CD4-positive, alpha-beta T cell treated with Interleukin-21 for 1 hour (primary cell): ENCODE data around the gene AUTS2.
"Not testable (repeated sequence)": the region's sequence is repeated elsewhere in the genome, so short reads cannot be mapped to it uniquely, and the experiment has no call there.

ENCODE experiments used
- DNase-seq: peaks from one replicate; pipeline ENCODE4 v3.0.0-alpha.2; 2020

The AUTS2 gene

GRCh38 chr7:70233776-70234175 lies 635.5 kb downstream of the AUTS2 start:
- DNase-seq = no peak

GRCh38 chr7:70237256-70237655 lies 639.0 kb downstream of the AUTS2 start:
- no peak for DNase-seq

- no peak for DNase-seq
Measured at GRCh38 chr7:70237831-70238575, 639.7 kb downstream of the AUTS2 start.

- DNase-seq = no peak
Measured at GRCh38 chr7:70239918-70240317, 641.6 kb downstream of the AUTS2 start.

DNA sequence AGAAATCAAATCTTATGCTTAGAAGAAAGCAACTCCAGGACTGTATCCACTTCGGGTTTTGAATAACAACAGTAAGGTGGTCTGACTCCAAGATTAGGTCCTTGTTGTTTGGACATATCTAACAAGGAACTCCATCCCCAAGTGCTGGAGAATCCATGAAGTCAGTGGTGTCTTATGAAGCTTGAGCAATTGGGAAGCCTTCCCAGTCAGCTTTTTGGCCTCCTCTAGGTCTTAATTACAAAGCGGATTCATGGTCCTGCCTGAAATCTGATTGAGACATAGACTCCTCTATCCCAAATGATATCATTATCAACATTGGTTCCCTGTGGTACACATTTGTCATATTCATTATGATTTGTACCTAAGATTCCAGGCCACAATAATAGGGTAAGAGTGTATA lies 642.6 kb downstream of the AUTS2 start:
- no peak for DNase-seq

- no peak for DNase-seq
Measured at GRCh38 chr7:70241536-70242175, 643.4 kb downstream of the AUTS2 start.

DNA sequence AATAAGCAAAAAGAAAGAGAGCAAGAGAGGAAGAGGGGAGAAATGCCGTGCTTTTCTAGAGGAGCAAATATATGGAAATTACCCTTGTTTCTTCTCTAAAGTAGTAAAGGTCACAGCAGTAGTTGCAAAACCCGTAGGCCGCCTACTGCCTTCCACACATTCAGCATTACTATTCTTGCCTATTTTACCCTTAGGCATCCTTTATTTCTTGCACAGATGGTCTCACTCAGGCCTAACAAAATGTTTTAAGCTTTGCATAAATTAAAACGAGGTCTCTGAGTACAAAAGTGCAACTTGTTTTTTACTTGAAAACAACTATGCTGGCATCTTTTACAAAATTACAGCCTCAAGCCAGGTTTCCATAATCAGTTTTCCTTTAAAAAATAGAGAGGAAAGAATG lies 644.6 kb downstream of the AUTS2 start:
- DNase-seq = no peak

DNA sequence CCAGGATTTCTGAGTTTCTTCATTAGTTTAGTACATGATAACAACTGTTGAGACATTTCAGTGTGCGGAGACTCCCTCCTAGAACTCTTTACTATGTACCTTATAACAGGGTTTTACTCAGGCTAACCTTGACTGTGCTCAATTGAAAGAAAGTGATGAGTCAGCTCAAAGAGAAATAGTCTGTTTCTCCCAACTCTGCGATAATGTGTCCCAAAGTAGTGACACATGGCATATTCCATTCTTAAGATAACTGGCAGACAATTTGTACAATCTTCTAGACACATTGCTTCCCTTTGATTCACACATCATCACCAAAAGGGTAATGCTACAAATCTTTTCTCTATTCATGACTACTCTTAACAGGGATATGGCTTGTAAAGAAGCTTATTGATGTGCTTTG lies 645.2 kb downstream of the AUTS2 start:
- no peak for DNase-seq

- no peak for DNase-seq
Measured at GRCh38 chr7:70257921-70258320, 659.6 kb downstream of the AUTS2 start.

DNA sequence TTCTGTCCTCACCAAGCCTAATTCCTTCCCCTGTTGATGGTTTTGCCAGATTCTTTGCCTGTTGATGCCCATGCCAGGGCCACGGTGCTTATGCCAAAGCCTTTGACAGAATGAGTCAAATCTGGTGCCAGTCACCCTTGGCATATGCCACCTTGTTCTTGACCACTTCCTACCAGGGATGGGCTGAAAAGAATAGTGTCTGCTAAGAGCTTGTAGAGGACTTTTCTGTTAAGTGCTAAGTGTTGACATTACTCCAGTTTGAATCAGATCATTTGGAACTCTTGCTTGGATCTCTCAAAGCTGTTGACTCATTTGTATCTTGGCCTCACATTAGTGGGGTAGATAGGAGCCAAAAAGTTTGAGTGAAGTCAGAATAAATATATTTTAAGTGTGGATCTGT lies 661.2 kb downstream of the AUTS2 start:
- DNase-seq = no peak

- no peak for DNase-seq
Measured at GRCh38 chr7:70263471-70264255, 665.4 kb downstream of the AUTS2 start.

- no peak for DNase-seq
Measured at GRCh38 chr7:70266186-70266585, 667.9 kb downstream of the AUTS2 start.

DNA sequence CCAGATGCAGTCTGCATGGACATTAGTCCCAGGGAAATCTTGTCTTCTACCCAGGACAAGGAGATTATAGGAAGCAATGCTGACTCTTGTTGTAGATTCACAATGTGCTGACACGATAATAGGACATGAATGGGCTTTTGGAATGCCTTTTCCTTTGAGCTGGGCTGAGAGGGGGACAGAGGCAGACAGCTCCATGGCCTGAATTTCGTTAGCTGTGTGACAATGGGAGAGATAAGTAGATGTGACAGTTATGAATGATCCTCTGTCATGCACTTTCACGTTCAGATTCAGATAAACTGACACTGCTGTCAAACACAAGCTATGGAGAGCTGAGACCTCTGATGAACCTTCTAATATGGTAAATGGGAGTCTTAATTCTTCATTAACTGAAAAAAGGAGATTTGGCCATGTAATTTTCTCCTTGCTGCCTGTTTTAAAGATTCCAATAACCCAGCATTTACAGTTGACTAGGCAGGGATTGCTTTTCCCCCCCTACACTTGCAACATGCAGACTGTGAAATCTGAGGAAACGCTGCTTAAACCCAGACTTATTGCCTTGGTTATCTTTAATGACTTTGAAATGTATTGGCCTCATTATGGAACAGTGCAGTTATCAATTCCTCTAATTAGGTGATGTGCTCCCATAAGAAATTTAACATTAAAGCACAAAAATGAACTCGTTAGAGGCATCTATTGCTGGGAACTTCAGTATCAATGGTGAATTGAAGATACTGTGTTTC lies 669.3 kb downstream of the AUTS2 start:
- DNase-seq = no peak

DNA sequence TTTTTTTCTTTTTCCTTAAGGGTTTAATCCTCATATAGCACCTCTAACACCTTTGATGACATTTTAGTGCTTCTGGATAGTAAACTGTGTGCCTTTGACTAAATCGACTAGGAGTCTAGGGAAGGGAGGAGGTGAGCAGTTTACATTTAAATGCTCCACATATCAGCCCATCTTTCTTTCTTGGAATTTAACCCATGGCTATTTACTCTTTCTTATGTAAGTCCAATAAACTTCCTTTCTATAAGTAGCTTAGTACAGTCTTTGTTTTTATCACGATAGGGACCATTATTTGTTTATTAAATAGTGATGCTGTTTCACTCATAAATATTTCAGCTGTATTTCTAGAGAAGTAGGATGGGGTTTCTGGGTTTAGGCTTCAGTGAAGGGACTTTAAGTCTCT lies 669.9 kb downstream of the AUTS2 start:
- no peak for DNase-seq

DNA sequence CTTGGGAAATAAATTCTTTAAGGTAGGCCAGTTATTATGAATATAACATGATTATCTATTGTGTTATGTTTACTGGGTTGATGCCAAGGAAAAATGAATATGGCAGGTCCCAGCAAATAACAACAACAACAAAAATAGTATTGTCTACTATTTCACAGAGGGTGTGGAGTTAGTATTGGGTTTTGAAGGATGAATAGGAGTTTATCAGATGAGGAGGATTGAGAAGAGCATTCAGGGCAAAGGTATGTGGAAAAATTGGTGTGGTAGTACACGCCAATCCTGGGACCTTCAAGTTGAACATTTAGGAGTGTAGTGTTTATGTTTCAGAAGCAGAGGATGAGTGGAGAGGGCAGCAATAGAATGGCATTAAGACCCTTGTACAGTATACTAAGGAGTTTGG lies 671.9 kb downstream of the AUTS2 start:
- DNase-seq = no peak

DNA sequence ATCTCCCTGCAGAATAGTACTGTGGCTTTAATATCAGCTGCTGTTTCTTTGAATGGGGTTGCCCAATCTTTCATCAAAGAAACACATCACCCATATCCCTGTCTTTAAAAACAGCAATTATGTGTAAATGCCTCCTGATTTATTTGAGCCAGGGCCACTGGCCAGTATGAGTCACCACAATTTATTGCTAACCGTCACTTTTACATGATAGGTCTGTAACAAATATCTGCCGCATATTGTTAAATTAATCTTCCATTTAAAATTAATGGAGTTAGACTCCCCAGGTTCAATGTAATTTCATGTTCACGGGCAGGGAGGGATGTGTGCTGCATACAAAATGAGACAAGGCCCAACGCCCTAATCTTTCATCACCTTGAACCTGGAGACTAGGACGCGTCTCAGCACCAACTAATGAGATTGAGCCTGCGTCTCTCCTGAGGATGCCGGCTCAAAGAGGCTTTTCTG lies 673.4 kb downstream of the AUTS2 start:
- DNase-seq = no peak

DNA sequence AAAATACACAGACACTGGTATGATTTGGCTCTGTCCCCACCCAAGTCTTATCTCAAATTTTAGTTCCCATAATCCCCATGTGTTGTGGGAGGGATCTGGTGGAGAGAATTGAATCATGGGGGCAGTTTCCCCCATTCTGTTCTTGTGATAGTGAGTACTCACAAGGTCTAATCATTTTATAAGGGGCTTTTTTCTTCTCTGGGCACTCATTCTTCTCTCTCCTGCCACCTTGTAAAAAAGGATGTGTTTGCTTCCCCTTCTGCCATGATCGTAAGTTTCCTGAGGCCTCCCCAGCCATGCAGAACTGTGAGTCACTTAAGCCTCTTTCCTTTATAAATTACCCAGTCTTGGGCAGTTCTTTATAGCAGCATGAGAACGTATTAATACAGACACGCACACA lies 677.3 kb downstream of the AUTS2 start:
- not testable (repeated sequence) for DNase-seq

- no peak for DNase-seq
Measured at GRCh38 chr7:70285187-70285586, 686.9 kb downstream of the AUTS2 start.

DNA sequence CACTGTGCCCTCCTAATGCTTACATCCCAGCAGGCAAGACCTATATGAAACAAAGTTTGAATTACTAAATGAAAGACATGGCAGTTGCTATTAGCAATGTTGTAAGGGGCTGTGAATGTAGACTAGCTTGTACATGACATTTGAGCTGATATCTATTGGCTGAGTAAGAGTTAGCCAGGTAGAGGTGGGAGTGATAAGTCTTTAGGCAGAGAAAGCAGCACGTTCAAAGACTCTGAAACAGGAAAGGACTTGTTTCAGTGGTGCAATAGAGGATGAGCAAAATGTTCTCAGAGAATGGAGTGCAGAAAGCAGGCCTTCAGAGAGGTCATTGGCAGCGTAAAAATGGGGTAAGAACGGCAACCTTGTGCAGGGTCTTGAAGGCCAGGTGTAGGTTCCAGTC lies 687.6 kb downstream of the AUTS2 start:
- DNase-seq = no peak

- DNase-seq = no peak
Measured at GRCh38 chr7:70288781-70289456, 690.6 kb downstream of the AUTS2 start.

- no peak for DNase-seq
Measured at GRCh38 chr7:70292716-70293115, 694.4 kb downstream of the AUTS2 start.

DNA sequence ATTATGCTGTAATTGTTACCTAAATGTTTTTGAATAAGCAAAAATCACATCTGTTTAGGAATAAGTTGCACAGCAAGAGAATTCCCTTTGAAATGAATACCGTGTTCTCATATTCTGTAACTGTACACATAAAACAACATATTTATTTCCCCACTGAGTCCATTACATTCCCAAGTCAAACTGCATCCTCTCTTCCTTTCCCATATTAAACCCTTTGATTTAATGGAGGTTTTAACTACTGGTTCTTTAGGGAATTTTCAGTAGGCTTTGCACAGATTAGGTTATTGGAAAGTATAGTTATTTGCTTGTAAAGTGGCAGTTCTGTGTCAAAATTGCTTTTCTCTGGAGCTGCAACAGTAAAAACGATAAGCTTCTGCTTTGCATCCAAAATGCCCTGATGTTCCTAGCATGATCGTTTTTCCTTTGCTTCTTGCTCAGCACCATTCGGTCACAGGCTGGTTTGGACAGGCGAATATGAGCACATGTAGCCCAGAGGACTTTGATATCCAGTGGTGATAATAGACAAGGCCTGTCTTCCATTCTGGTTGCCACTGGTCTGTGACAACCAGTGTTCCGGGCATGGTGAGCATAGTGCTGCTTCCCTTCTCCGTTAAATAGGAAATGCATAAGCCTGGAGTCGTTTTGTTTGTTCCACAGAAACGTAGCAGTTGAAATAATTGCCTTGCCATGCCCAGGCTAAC lies 696.1 kb downstream of the AUTS2 start:
- DNase-seq = no peak
